ENCODE results near the gene WDR88. TPM values are rescaled to one million over a fixed set of nuclear protein-coding genes. Genes with fewer than 3 reads are reported as not detected.
"Not testable (repeated sequence)": the region's sequence is repeated elsewhere in the genome, so short reads cannot be mapped to it uniquely, and the experiment has no call there.

Gene WDR88
- total RNA-seq, 1 donor from 2014 or later, result not detected

DNA sequence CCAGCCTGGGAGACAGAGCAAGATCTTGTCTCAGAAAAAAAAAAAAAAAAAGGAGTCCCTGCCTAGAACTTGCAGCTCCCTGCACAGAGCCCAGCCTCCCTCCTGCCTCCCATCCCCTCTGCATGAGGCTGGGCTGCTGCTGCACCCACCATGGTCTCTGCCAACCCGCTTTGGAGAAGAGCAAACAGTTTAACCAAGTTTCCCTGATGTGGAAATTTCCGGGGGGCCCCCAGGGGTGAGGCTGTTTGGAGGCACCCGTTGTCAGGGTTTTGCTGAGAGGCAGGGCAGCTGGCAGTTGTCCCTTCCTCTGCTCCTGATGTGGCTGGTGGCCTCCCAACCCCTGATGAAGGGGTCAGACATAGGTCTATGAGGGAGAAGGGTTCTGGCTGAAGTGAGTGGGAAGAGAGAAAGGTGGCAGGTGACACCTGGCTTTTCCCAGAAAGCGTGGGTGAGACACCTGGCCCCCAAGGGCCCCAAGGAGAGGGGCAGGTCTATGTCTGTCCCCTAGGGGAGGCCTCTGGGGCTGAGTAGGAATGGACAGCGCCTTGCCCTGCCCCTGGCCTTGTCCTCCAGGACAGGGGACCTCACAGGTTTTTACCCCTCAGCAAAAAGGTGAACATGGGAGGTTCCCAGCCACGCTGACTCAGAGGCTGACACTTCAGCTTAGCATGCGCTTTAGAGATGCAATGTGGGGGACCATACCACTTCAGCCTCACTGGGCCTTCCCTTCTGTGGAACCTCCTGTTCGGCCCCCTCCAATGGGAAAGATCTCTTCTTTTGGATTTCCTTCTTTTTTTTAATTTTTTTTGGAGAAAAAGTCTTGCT lies 67.7 kb downstream of the WDR88 start:
- no peak for DNase-seq

DNA sequence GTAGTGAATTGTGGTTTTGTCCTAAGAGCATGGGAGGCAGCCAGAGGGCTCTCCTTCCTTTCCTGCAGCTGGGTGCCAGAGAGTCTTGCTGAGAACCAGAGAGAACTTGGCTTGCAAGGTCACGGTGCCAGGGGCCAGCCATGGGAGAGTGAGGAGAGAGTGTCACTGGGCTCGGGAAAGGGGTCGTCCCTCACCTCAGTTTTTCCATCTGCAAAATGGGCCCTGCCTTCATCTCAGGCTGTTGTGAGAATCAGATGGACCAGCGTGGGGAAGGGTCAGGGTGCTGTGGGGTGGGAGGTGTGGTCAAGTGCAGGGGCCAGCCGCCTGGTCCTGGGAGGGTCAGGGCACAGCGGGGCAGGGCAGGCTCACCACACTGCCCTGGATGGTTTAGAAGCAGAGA lies 69.6 kb downstream of the WDR88 start:
- DNase-seq, result no peak

DNA sequence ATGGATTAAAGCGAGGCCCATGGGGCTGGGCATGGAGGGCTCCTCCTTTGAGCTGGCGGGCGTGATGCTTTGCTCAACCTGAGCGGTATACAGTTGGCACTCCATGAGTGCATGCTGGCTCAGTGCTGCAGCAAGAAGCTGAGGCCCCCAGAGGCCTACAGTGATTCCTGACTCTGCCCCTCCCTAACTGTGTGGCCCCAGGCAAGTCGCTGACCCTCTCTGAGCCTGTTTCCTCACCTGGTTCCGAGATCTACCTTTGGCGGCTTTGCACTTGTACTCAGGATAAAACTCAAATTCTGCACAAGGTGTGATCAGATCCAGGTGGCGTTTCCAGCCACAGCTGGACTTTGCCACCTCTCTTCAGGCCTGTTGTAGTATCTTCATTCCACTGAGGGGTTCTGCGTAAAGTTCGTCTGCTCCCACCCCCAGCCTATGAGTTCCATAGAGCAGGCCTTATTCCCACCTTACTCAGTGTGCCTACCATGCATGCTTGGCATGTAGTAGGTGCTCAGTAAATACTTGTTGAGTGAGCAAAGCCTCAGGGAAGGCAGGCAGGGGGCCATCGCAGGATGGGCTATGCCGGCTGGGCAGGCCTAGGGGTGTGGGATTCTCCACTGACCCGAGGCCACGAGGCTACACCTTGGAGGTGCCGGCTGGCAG lies 70.1 kb downstream of the WDR88 start:
- no peak for DNase-seq

DNA sequence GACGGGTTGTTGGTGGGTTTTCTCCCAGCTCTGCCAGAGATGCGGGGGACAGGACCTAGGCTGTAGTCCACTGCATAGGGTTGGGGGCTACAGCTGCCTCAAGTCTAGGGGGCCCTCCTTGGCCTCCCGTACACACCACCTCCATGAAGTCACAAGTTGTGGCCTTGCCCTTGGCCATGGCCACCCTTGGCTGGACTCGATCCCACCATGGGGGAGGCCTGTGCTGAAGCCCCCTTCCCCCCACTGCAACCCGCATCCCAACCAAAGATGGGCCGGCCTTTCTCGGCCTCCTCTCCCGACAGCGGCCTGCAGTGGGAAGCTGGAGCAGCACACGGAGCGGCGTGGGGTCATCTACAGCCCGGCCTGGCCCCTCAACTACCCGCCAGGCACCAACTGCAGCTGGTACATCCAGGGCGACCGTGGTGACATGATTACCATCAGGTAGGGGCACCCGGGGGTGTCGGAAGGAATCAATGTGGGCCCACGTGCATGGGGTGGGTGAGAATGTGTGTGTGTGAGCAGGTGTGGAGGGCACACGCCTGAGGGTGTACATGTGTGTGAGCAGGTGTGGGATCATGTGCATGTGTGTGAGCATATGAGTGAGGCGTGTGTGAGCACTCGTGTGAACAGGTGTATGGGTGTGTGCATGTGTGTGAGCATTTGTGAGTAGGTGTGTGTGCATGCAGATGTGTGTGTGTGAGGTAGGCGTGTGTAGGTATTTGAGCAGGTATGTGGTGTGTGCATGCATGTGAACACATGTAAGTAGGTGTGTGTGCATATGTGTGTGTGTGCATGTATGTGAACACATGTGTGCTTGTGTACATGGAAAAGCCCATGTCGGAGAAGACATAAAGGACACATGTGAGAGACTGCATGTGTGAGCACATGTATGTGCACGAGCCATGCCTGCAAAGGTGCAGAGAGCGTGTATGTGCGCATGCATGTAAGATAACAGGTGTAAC lies 70.9 kb downstream of the WDR88 start:
- no peak for DNase-seq

DNA sequence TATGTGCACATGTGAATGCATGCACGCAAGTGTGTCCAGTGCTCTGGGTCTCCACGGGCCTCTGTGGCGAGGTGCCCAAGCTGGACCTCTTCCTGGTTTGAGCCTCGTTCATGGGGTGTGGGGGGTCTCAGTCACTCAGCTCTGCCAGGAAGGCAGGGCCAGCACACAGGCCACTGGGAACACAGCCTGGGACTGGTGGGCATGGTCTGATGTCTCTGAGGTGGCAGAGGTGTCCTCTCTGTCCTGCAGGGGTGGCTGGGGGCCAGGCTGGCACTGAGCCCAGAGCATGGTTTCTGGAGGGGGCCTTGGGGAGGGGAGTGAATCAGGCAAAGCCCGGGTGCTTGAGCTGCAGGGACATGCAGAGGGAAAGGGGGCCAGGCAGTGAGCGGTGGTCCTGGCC lies 71.6 kb downstream of the WDR88 start:
- DNase-seq, result no peak

DNA sequence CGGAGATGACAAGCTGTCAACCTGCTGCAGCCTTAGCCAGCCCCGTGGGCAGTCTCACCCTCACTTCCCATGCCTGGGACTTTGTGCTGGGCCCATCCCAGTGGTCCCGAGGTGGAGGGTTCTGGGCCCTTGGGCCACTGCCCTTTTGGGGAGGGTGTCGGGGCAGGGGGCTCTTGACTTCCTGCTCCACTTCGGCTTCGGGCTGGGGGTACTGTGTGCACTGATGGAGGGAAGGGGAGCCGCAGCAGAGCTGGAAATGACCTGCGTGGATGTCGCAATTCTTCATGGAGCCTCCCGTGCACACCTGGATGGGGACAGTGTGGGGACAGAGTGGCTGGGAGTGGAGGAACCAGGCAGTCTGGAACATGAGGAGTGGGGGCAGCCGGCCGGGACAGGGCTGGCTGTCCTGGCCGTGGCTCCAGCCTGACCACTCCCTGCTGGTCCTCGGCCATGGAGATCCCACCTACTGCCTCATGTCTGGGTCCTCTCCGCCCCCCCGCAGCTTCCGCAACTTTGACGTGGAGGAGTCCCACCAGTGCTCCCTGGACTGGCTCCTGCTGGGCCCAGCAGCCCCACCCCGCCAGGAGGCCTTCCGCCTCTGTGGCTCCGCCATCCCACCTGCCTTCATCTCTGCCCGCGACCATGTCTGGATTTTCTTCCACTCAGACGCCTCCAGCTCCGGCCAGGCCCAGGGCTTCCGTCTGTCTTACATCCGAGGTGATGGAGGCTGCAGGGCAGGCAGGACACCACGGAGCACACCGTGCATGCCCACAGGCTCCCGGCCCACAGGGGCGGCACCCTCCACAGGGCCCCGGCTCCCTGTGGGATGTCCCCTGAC lies 72.4 kb downstream of the WDR88 start:
- no peak for DNase-seq

DNA sequence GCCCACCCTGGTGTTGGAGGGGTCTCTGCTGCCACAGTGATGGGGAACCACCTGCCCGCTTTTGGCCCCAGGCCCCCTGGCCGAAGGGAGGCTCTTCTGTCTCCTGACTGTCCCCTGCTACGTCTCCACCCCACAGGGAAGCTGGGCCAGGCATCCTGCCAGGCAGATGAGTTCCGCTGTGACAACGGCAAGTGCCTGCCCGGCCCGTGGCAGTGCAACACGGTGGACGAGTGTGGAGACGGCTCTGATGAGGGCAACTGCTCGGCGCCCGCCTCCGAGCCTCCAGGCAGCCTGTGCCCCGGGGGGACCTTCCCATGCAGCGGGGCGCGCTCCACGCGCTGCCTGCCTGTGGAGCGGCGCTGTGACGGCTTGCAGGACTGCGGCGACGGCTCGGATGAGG lies 73.2 kb downstream of the WDR88 start:
- DNase-seq, result no peak

DNA sequence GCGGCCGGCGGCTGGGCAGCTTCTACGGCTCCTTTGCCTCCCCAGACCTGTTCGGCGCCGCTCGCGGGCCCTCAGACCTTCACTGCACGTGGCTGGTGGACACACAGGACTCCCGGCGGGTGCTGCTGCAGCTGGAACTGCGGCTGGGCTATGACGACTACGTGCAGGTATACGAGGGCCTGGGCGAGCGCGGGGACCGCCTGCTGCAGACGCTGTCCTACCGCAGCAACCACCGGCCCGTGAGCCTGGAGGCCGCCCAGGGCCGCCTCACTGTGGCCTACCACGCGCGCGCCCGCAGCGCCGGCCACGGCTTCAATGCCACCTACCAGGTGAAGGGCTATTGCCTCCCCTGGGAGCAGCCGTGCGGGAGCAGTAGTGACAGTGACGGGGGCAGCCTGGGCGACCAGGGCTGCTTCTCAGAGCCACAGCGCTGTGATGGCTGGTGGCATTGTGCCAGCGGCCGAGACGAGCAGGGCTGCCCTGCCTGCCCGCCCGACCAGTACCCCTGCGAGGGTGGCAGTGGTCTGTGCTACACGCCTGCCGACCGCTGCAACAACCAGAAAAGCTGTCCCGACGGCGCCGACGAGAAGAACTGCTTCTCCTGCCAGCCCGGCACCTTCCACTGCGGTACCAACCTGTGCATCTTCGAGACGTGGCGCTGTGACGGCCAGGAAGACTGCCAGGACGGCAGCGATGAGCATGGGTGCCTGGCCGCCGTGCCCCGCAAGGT lies 73.8 kb downstream of the WDR88 start:
- no peak for DNase-seq

DNA sequence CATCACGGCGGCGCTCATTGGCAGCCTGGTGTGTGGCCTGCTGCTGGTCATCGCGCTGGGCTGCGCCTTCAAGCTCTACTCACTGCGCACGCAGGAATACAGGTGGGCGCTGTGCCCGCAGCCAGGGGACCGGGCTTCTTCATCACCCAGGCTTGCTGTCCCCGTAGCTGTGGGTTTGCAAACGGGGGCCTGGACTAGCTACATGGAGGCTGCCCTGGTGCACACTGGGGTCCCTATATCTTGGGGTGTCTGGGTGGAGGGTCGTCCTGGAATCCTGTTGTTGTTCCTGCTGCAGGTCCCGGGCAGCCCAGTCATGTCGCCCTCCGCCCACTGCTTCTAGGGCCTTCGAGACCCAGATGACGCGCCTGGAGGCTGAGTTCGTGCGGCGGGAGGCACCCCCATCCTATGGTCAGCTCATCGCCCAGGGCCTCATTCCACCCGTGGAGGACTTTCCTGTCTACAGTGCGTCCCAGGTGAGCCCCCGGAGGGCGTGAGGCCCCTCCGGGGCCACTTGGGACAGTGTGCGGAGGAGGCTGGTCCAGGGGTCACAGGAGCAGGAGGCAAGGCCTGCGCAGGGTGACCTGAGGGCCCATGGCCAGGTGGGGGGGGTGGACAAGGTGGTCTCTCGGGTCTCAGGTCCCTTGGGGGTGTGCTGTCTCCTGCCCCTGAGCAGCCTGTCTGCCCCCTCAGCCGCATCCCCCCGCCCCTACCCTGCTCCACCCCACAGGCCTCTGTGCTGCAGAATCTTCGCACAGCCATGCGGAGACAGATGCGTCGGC lies 74.5 kb downstream of the WDR88 start:
- no peak for DNase-seq

DNA sequence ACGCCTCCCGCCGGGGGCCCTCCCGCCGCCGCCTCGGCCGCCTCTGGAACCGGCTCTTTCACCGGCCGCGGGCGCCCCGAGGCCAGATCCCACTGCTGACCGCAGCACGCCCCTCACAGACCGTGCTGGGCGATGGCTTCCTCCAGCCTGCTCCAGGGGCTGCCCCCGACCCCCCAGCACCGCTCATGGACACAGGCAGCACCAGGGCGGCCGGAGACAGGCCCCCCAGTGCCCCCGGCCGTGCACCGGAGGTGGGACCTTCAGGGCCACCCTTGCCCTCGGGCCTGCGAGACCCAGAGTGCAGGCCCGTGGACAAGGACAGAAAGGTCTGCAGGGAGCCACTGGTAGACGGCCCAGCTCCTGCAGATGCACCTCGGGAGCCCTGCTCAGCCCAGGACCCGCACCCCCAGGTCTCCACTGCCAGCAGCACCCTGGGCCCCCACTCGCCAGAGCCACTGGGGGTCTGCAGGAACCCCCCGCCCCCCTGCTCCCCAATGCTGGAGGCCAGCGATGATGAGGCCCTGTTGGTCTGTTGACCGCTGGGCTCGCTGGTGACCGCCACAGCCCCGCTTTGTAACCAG lies 75.2 kb downstream of the WDR88 start:
- no peak for DNase-seq

DNA sequence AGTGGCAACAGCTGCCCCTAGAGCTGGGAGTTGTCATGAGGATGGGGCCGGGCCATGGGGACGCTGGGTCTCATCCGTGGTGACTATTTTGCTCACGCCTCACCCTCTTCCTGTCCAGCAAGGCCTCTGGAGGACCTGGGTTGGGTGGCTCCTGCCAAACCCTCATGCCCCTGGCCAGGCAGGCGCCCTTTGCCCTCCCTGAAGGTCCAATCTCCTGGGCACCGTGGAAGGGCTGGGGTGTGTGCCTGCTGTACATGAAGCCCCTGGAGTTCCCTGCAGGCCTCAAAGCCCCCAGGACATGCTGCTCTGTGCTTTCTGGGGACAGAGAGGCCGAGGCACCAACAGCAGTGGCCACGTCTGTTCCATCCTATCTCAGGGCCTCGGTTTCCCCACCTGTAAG lies 76.0 kb downstream of the WDR88 start:
- DNase-seq, result no peak

DNA sequence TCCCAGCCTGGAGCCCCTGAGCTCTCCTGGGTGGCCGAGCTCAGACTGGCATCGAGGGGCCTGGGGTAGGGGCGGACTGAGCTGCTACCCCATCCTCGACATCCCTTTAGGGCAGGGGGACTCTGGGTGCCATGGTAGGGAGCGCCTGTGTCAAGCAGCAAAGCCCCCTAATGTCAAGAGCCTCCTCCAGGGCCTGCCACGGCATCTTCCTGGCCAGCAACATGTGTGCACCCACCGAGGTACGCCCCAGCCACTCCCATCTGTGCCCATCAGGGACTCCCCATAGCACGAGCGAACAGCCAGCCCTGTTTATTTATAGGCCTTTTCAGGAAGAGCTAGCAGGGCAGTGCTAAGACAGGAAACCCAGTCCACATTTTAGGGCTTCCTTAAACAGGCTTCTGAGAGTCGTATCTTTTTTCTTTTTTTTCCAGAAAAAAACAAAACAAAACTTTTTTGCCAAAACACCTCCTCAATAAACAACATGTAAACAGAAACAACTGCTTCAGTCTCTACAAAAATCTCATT lies 76.5 kb downstream of the WDR88 start:
- no peak for DNase-seq

DNA sequence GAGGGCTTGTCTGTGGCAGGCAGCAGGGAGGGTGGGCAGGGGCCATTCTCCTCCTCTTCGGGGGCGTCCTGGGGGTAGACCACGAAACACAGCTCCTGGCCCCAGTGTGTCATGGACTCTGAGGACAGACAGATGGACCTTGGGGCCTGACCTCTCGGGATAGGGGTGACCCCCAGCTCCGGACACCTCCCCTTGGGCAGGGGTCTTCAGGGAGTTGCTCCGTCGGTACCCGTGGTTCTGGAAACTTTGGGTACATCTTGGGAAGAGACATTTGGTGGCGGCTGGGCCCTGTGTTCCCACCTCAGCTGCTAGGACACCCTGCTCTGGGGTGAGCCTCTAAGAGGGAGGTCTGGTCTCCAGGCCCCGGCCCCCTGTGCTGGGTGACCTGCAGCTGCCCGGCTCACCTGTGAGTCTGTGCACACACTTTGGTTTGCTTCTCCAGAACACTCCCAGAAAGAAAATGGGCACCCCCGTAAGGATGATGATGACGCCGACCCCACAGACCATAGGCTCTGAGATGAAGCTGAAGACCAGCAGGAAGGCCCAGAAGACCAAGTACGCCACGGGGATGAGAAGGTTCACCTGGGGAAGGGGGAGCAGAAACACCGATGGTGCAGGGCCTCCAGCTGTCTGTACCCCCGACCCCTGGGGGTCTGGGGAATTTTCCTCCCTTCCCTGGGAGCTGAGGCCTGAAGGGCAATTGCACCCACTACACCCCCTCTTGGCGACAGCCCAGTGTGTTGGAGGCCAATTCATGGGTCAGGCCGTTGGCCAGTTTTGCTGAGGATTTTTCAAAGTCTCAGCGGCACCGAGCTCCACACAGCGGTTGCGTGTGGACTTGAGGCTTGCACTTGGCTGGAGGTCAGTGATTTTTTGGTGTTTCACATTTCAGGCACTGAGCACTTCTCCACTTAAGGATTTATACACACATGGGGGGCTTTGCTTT lies 77.3 kb downstream of the WDR88 start:
- DNase-seq, result no peak

DNA sequence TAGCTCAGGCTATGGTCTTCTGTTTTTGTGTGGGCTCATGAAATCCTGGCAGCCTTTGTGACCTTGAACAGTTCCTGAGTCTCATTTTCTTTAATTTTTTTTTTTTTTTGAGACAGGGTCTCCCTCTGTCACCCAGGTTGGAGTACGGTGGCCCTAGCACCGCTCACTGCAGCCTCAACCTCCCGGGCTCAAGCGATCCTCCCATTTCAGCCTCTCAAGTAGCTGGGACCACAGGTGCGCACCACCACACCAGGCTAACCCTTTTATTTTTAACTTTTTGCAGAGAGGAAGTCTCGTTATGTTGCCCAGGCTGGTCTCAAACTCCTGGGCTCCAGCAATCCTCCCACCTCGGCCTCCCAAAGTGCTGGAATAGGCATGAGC lies 77.9 kb downstream of the WDR88 start:
- not testable (repeated sequence) for DNase-seq

DNA sequence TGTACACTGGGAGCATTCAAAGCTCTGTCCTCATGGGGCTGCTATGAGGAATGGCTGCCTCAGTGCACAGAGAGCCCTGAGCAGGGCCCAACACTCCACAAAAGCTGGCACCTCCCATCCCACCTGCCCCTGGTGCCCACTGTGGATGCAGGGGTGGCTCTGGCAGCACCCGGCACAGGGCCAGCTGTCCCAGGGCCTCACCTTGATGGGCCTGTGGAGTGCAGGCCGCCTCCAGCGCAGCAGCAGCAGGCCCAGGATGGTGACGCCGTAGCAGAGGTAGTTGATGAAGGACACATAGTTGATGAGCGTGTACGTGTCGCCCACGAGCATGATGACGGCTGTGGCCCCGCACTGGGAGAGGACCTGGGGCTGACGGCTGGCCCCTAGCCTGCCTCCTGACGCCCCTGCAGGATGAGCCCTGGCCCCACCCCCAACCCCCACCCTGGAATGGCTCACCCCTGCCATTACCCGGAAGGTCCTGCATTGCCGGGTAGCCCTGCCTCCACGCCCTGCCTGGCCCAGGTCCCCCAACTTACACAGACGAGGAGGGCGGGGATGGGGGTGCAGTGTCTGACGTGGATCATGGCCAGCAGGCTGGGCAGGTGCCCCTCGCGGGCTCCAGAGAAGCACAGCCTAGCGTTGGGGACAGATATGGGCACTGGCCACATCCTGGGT lies 78.5 kb downstream of the WDR88 start:
- DNase-seq, result no peak

DNA sequence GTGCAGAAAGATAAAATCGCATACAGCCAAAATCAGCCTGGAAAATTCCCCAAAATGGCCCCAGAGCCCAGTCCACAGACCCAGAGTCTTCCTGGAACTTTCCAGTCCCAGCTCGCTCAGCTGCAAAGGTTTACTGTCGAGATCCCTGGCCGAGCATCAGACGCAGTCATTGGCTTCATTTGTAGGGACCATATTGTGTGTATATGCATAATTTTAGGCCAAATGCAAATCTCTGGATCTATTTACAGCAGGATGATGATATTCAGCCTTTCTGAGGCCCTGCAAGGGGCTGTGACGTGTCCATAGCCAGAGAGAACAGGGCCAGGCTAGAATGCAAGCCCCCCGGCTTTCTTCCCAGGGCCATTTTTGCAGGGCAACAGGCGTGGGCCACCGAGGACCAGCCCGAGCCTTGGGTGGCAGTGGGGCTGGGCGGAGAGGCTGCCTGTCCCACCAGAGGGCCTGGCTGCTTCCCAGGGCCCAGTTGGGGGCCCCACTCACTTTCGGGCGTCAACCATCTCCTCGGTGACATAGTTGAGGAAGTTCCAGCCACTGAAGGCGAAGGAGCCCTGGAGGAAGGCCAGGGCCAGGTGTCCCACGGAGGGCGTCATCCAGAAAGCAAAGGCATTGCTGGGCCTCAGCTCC lies 80.0 kb downstream of the WDR88 start:
- no peak for DNase-seq

DNA sequence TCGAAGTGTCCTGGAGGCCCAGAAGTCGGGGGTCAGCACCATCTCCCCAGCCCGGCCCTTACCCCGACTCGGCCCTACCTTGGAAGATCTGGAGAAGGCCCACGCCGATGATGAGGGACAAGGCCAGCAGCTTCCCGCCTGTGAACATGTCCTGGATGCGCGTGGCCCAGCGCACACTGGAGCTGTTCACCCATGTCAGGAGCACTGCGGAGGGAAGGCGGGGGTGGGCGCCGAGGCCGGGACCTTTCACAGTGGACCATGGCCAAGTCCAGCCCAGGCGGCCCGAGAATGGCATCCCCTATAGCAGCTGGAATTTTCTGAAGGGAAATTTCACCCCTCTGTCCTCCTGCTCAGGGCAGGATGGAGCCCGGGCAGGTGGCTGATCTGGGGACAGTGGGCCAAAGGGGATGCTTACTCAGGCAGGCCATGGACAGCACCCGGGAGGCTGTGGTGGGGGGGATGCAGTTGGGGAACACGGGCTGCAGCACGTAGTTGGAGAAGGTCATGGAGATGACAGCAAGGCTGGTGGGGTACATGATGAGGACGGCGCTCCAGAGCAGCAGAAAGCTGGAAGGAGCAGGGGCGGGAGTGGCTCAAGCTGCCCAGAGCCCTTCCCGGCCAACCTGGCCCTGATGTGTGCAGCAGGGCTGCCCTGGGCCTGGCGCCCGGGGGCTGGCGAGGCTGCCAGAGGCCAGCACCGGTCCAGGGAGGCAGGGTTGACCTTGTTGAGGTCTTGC lies 80.7 kb downstream of the WDR88 start:
- no peak for DNase-seq
